Liver (tissue), 9 donors: ENCODE results near the gene PDE4B. TPM values are rescaled to one million over a fixed set of nuclear protein-coding genes. Genes with fewer than 3 reads are reported as not detected.

Experiments
- DNase-seq: peaks from one replicate; pipeline ENCODE4 v3.0.0-alpha.2; 2017; ENCODE audit warnings: low spot score
- H3K27ac ChIP-seq, 2 donors: one replicate each; pipeline ENCODE4 v1.7.0; 2013; ENCODE audit warnings: inconsistent platforms in 2 of 2, low read length in 2 of 2, control low read depth in 1 of 2, low read depth in 1 of 2, mild to moderate bottlenecking in 1 of 2
- H3K27me3 ChIP-seq, 4 donors: one replicate each; pipeline versions ENCODE4 v1.6.1 to v1.7.0; 2013; ENCODE audit warnings: low read length in 3 of 4, inconsistent platforms in 1 of 4, mild to moderate bottlenecking in 1 of 4, moderate library complexity in 1 of 4; ENCODE audit not compliant: control insufficient read depth in 4 of 4, insufficient read depth in 4 of 4
- H3K36me3 ChIP-seq, 4 donors: one replicate each; pipeline versions ENCODE4 v1.6.1 to v1.7.0; 2013; ENCODE audit warnings: low read length in 3 of 4, mild to moderate bottlenecking in 3 of 4, low read depth in 1 of 4, moderate library complexity in 1 of 4; ENCODE audit not compliant: control insufficient read depth in 4 of 4, insufficient read depth in 3 of 4
- H3K4me1 ChIP-seq, 4 donors: one replicate each; pipeline versions ENCODE4 v1.6.1 to v1.7.0; 2013; ENCODE audit warnings: low read length in 3 of 4, mild to moderate bottlenecking in 3 of 4, moderate library complexity in 1 of 4; ENCODE audit not compliant: control insufficient read depth in 4 of 4, insufficient read depth in 4 of 4
- H3K4me3 ChIP-seq, 3 donors: one replicate each; pipeline versions ENCODE4 v1.6.1 to v1.7.0; 2013; ENCODE audit warnings: low read length in 3 of 3, control low read depth in 1 of 3, low read depth in 1 of 3, mild to moderate bottlenecking in 1 of 3
- H3K9ac ChIP-seq, 2 donors: one replicate each; pipeline ENCODE4 v1.7.0; 2013; ENCODE audit warnings: low read length in 2 of 2, mild to moderate bottlenecking in 2 of 2, moderate library complexity in 2 of 2, control low read depth in 1 of 2, low read depth in 1 of 2
- H3K9me3 ChIP-seq, 4 donors: one replicate each; pipeline versions ENCODE4 v1.6.1 to v1.7.0; 2013; ENCODE audit warnings: low read length in 3 of 4; ENCODE audit not compliant: control insufficient read depth in 4 of 4
- CTCF ChIP-seq: fragments of 150-350 bp; IDR thresholded peaks from 2 replicates; pipeline ENCODE4 v1.5.1; 2017; ENCODE audit warnings: improper control_type of control experiment, low read depth, low read length; ENCODE audit not compliant: missing input control
- EGR1 ChIP-seq, 2 donors: IDR thresholded peaks; 2 replicates each; pipeline ENCODE4 v1.6.1; 2016 to 2018; ENCODE audit warnings: antibody characterized with exemption in 2 of 2, low read depth in 2 of 2
- FOXA1 ChIP-seq: IDR thresholded peaks from 2 replicates; pipeline ENCODE4 v1.6.1; 2016; ENCODE audit warnings: antibody characterized with exemption
- GABPA ChIP-seq, 2 donors: IDR thresholded peaks in 1 of 2; conservative IDR thresholded peaks in 1 of 2; 2 replicates each; pipeline ENCODE4 v1.6.1; 2016; ENCODE audit warnings: antibody characterized with exemption in 2 of 2, mild to moderate bottlenecking in 1 of 2, moderate library complexity in 1 of 2
- HNF4A ChIP-seq, 2 donors: conservative IDR thresholded peaks; 2 replicates each; pipeline ENCODE4 v1.6.1; 2016; ENCODE audit warnings: antibody characterized with exemption in 2 of 2, mild to moderate bottlenecking in 2 of 2
- HNF4G ChIP-seq: IDR thresholded peaks from 2 replicates; pipeline ENCODE4 v1.6.1; 2016; ENCODE audit warnings: antibody characterized with exemption
- NR2F2 ChIP-seq: IDR thresholded peaks from 2 replicates; pipeline ENCODE4 v1.6.1; 2016; ENCODE audit warnings: antibody characterized with exemption
- RAD21 ChIP-seq, 2 donors: IDR thresholded peaks; 2 replicates each; pipeline ENCODE4 v1.6.1; 2016; ENCODE audit warnings: antibody characterized with exemption in 2 of 2, mild to moderate bottlenecking in 2 of 2
- RXRA ChIP-seq, 2 donors: IDR thresholded peaks; 2 replicates each; pipeline ENCODE4 v1.6.1; 2017 to 2018; ENCODE audit warnings: antibody characterized with exemption in 2 of 2, mild to moderate bottlenecking in 1 of 2
- SP1 ChIP-seq: IDR thresholded peaks from 2 replicates; pipeline ENCODE4 v1.6.1; 2018; ENCODE audit warnings: antibody characterized with exemption, mild to moderate bottlenecking
- YY1 ChIP-seq: IDR thresholded peaks from 2 replicates; pipeline ENCODE4 v1.6.1; 2016; ENCODE audit warnings: antibody characterized with exemption, mild to moderate bottlenecking
- WGBS: extraction: QIAGEN DNeasy Blood & Tissue Kit; methylation state at CpG from one replicate; pipeline ENCODE4 v1.1.7; 2013; 5-methylcytosine and 5-hydroxymethylcytosine counted together
- polyA plus RNA-seq, 2 donors: library from polyadenylated mRNA; stranded (reverse) in 1 of 2; unstranded in 1 of 2; fragments of 200-250 nt in 1 of 2; fragments of >200 nt in 1 of 2; fragmentation: Nextera tagmentation in 1 of 2; extraction: Ambion mirVana in 1 of 2; gene quantifications; one replicate each; pipeline versions ENCODE4 v1.2.1 to v1.2.3, GENCODE V29; 2013 to 2015
- total RNA-seq, 2 donors: library from RNA; depleted of rRNA; stranded (reverse); fragments of >200 nt; gene quantifications; one replicate each; pipeline ENCODE4 v1.2.3, GENCODE V29; 2014
- TF ChIP-seq, protein P1 (sequence below): IDR thresholded peaks from 2 replicates; pipeline ENCODE4 v1.6.1; 2016; ENCODE audit warnings: antibody characterized with exemption, mild to moderate bottlenecking
- TF ChIP-seq, protein P2 (sequence below): IDR thresholded peaks from 2 replicates; pipeline ENCODE4 v1.6.1; 2016; ENCODE audit warnings: antibody characterized with exemption
- TF ChIP-seq, protein P3 (sequence below): IDR thresholded peaks from 2 replicates; pipeline ENCODE4 v1.6.1; 2016; ENCODE audit warnings: antibody characterized with exemption
- TF ChIP-seq, protein P4 (sequence below): IDR thresholded peaks from 2 replicates; pipeline ENCODE4 v1.6.1; 2016; ENCODE audit warnings: antibody characterized with exemption
- donor health status: healthy.
- donor health status: healthy.
- donor health status: healthy.
- donor health status: healthy.
- donor health status: healthy.

Gene PDE4B
- total and polyA plus RNA-seq, 4 donors: 1.9 to 3.9 (median 2.7) TPM

DNA sequence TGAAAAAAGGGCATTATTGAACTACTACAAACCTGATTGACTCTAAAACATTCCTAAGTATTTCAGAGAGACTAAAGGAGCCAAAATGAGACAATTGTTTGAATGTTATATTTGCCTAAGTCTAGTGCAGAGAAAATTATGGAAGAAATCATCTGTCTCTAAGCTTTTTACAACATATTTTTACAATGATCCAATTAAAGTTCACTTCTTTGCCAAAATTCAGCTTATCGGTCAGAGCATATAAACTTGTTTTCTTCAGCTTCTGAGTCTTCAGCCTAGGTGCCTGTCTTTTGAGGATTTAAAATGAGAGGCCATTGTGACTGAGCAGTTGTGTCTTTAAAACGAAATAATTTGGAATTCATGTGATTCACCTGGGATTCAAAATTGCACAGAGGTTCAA is 560.1 kb downstream of the PDE4B start:
- no peak for DNase-seq
- peaks cover 0 to 6% (median 2%) of the 10 kb centered on the region in 4 donors for H3K36me3 ChIP-seq
- 81% methylated on average over 2 of the region's 2 CpGs for WGBS
- H3K4me3 ChIP-seq: no peak overlapping the region
- no peaks in the 10 kb centered on the region for H3K9me3 ChIP-seq
- TF ChIP-seq RAD21 (IDR thresholded peaks at IDR 0.05): no peak
- TF ChIP-seq, protein P1, sequence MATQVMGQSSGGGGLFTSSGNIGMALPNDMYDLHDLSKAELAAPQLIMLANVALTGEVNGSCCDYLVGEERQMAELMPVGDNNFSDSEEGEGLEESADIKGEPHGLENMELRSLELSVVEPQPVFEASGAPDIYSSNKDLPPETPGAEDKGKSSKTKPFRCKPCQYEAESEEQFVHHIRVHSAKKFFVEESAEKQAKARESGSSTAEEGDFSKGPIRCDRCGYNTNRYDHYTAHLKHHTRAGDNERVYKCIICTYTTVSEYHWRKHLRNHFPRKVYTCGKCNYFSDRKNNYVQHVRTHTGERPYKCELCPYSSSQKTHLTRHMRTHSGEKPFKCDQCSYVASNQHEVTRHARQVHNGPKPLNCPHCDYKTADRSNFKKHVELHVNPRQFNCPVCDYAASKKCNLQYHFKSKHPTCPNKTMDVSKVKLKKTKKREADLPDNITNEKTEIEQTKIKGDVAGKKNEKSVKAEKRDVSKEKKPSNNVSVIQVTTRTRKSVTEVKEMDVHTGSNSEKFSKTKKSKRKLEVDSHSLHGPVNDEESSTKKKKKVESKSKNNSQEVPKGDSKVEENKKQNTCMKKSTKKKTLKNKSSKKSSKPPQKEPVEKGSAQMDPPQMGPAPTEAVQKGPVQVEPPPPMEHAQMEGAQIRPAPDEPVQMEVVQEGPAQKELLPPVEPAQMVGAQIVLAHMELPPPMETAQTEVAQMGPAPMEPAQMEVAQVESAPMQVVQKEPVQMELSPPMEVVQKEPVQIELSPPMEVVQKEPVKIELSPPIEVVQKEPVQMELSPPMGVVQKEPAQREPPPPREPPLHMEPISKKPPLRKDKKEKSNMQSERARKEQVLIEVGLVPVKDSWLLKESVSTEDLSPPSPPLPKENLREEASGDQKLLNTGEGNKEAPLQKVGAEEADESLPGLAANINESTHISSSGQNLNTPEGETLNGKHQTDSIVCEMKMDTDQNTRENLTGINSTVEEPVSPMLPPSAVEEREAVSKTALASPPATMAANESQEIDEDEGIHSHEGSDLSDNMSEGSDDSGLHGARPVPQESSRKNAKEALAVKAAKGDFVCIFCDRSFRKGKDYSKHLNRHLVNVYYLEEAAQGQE: no peak
- no peak for TF ChIP-seq EGR1 (IDR thresholded peaks at IDR 0.05; ENCODE audit: low read depth in 2 of 2)
- no peak for TF ChIP-seq RXRA (IDR thresholded peaks at IDR 0.05)
- no peak for TF ChIP-seq NR2F2
- peaks cover 4 to 6% (median 6%) of the 10 kb centered on the region in 4 donors for H3K4me1 ChIP-seq
- no peak overlapping the region for H3K9ac ChIP-seq
- no peaks in the 10 kb centered on the region for H3K27me3 ChIP-seq
- H3K27ac ChIP-seq: peak overlapping the region in 1 of 2 donors; percentile 33

- Histone ChIP-seq H3K27ac (peak overlapping the region in 1 of 2 donors; percentile 33), H3K9ac (no peak overlapping the region), H3K9me3 (no peaks in the 10 kb centered on the region), H3K27me3 (no peaks in the 10 kb centered on the region), H3K4me3 (no peak overlapping the region), H3K36me3 (peaks cover 0 to 6% (median 2%) of the 10 kb centered on the region in 4 donors), H3K4me1 (peaks cover 4 to 6% (median 6%) of the 10 kb centered on the region in 4 donors)
- 80% methylated on average over 5 of the region's 5 CpGs for WGBS
- TF ChIP-seq FOXA1 (no peak), GABPA (IDR thresholded peaks at IDR 0.05 in 1 of 2, conservative IDR thresholded peaks at IDR 0.05 in 1 of 2) (no peak), EGR1 (IDR thresholded peaks at IDR 0.05; ENCODE audit: low read depth in 2 of 2) (no peak), YY1 (no peak), HNF4G (no peak), CTCF (no peak), SP1 (no peak), HNF4A (conservative IDR thresholded peaks at IDR 0.05) (no peak)
- TF ChIP-seq, protein P2, sequence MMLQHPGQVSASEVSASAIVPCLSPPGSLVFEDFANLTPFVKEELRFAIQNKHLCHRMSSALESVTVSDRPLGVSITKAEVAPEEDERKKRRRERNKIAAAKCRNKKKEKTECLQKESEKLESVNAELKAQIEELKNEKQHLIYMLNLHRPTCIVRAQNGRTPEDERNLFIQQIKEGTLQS: no peak
- TF ChIP-seq, protein P3, sequence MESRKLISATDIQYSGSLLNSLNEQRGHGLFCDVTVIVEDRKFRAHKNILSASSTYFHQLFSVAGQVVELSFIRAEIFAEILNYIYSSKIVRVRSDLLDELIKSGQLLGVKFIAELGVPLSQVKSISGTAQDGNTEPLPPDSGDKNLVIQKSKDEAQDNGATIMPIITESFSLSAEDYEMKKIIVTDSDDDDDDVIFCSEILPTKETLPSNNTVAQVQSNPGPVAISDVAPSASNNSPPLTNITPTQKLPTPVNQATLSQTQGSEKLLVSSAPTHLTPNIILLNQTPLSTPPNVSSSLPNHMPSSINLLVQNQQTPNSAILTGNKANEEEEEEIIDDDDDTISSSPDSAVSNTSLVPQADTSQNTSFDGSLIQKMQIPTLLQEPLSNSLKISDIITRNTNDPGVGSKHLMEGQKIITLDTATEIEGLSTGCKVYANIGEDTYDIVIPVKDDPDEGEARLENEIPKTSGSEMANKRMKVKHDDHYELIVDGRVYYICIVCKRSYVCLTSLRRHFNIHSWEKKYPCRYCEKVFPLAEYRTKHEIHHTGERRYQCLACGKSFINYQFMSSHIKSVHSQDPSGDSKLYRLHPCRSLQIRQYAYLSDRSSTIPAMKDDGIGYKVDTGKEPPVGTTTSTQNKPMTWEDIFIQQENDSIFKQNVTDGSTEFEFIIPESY: no peak
- TF ChIP-seq, protein P1: no peak
- TF ChIP-seq, protein P4, sequence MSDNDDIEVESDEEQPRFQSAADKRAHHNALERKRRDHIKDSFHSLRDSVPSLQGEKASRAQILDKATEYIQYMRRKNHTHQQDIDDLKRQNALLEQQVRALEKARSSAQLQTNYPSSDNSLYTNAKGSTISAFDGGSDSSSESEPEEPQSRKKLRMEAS: no peak
- no peak for DNase-seq
Measured at GRCh38 chr1:66353257-66353656, 560.6 kb downstream of the PDE4B start.
